AG04449 (cell line): ENCODE data around the gene NTN3.
"Not testable (repeated sequence)": the region's sequence is repeated elsewhere in the genome, so short reads cannot be mapped to it uniquely, and the experiment has no call there.

Experiments used
- CTCF ChIA-PET: fragments of 350-600 bp; formaldehyde crosslinking; extraction: SDS; loops from one replicate; lab custom pipeline; 2021; ENCODE audit warnings: antibody characterized with exemption; lab: Yijun Ruan, JAX
- POLR2A ChIA-PET: fragments of 400-600, 350-600 bp; formaldehyde crosslinking; extraction: SDS; loops from one replicate; lab custom pipeline; 2020; ENCODE audit warnings: antibody characterized with exemption, inconsistent platforms; lab: Yijun Ruan, JAX
- DNase-seq: peaks from one replicate; pipeline ENCODE4 v3.0.0-alpha.2; 2010; ENCODE audit warnings: low read depth, low spot score
- H3K4me3 ChIP-seq: 2 replicates; pipeline ENCODE4 v1.5.1; 2011; ENCODE audit warnings: low read depth, mild to moderate bottlenecking, control low read depth, low read length
- TF ChIP-seq, protein P1 (sequence below): IDR thresholded peaks from one replicate; pipeline ENCODE4 v1.5.1; 2011; ENCODE audit warnings: mild to moderate bottlenecking, moderate library complexity, low read length, control low read depth, inconsistent platforms; ENCODE audit not compliant: insufficient read depth; ENCODE audit errors: missing control alignments

Gene NTN3

DNA sequence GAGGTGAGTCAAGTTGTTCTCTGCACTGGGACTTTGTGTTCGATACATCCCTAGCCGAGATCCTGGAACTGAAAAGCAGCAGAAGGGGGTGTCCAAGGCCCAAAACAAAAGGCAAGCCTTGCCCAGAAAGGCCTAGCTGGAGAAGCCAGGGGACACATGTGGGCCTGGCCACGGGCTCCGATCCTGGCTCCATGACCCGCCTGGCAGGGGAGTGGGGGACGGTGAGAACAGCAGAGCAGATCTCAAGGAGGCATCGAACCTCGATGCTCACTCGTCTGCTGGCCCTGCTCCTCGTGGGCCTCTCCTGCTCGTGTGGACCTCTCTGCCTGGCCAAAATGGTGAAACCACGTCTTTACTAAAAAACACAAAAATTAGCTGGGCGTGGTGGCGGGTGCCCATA lies 33.0 kb upstream of the NTN3 start:
- ChIA-PET POLR2A (interaction anchor here (1.2 kb wide), 1 partner anchor 8 kb away, joined by 4 read pairs; no protein-coding TSS in a partner anchor), CTCF (interaction anchor here (1.7 kb wide), 1 partner anchor 8 kb away, joined by 4 read pairs; the partner anchor contains the start of gene CCNF)
- H3K4me3 ChIP-seq: no peak overlapping the region
- no peak for DNase-seq
- TF ChIP-seq, protein P1, sequence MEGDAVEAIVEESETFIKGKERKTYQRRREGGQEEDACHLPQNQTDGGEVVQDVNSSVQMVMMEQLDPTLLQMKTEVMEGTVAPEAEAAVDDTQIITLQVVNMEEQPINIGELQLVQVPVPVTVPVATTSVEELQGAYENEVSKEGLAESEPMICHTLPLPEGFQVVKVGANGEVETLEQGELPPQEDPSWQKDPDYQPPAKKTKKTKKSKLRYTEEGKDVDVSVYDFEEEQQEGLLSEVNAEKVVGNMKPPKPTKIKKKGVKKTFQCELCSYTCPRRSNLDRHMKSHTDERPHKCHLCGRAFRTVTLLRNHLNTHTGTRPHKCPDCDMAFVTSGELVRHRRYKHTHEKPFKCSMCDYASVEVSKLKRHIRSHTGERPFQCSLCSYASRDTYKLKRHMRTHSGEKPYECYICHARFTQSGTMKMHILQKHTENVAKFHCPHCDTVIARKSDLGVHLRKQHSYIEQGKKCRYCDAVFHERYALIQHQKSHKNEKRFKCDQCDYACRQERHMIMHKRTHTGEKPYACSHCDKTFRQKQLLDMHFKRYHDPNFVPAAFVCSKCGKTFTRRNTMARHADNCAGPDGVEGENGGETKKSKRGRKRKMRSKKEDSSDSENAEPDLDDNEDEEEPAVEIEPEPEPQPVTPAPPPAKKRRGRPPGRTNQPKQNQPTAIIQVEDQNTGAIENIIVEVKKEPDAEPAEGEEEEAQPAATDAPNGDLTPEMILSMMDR: no peak

DNA sequence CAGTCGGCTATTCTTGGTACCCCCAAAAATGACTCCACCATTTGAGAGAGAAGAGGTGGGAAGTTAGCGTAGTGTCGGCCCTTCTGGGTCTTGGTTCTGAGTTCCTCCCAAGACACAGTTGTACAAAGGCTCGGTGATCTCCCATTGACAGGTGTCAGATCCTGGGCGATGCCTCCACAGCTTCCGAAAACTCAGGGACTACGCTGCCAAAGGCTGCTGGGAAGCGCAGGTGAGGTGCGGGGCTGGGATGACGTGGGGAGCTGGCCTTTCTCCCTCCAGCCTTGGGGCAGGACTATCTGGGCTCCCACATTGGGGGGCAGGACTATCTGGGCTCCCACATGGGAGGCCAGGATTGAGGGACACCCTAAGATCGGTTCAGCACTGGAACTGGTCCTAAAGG lies 31.5 kb upstream of the NTN3 start:
- TF ChIP-seq, protein P1: no peak
- DNase-seq: no peak
- ChIA-PET CTCF (interaction anchor here (0.8 to 2.8 kb wide), 4 partner anchors 9 to 100 kb away, joined by 3 to 13 read pairs (median 3); partner anchors contain the start of genes ABCA3 and CCNF), POLR2A (no interaction called here)
- H3K4me3 ChIP-seq: no peak overlapping the region

DNA sequence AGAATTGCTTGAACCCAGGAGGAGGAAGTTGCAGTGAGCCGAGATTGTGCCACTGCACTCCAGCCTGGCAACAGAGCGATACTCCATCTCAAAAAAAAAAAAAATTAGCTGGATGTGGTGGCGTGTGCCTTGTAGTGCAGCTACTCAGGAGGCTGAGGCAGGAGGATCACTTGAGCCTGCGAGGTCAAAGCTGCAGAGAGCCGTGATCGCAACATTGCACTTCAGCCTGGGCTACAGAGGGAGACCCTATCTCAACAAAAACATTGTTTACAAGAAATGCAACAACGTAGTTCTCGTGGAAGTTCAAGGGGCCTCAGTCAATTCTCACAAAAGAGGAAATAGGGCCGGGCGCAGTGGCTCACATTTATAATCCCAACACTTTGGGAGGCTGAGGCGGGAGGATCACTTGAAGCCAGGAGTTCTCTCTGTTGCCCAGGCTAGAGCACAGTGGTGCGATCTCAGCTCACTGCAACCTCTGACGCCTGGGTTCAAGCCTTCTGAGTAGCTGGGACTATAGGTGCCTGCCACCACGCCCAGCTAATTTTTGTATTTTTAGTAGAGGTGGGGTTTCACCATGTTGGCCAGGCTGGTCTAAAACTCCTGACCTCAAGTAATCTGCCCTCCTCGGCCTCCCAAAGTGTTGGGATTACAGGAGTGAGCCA lies 29.8 kb upstream of the NTN3 start:
- ChIA-PET CTCF (interaction anchor here (2.8 kb wide), 1 partner anchor 11 kb away, joined by 13 read pairs; the partner anchor contains the start of gene CCNF), POLR2A (interaction anchor here (1.1 kb wide), 1 partner anchor 27 kb away, joined by 3 read pairs; no protein-coding TSS in a partner anchor)
- DNase-seq, H3K4me3 ChIP-seq: not testable (repeated sequence)

DNA sequence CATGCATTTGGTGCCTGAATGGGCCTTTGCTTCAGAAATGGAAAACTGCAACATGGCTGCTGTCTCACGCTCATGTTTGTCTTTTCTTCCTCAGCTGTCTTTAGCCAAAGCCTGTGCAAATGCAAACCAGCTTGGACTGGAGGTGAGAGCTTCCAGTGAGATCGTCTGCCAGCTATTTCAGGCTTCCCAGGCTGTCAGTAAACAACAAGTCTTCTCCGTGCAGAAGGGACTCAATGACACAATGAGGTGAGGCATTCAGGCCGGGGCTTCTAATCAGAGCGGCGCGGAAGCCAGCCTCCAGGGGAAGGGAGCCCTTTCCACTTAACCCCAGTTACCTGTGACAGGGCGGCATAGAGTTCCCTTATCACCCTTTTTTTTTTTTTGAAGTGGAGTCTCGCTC lies 27.5 kb upstream of the NTN3 start:
- CTCF ChIA-PET: interaction anchor here (0.7 kb wide), 1 partner anchor 15 kb away, joined by 4 read pairs; no protein-coding TSS in a partner anchor
- no peak for DNase-seq

DNA sequence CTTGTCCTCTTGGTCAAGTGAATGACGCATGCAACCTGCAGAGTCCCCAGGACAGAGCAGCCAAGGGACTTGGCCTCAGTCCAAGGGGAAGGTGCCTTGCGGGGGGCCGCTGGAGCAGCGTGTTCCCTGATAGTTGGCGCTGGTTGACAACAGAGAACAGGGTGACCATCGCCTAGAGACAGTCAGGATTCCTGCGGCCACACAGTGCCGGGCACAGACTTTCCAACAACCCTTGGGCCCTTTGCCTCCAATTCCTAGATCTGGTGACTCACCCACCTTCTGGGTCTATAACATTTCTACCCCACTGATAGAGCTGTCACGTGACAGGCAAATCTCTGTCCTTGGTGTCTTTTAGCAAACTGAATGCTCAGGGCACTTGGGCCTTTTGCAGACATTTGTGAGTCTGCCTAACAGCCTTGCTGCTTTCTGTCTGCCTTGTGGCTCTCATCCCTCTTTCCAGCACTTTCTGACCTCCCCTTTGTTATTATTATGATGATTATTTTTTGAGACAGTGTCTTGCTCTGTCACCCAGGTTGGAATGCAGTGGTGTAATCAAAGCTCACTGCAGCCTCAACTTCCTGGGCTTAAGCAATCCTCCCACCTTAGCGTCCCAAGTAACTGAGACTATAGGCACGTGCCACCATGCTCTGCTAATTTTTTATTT lies 23.0 kb upstream of the NTN3 start:
- POLR2A ChIA-PET: no interaction called here
- TF ChIP-seq, protein P1: no peak
- no peak overlapping the region for H3K4me3 ChIP-seq
- CTCF ChIA-PET: interaction anchor here (0.7 kb wide), 1 partner anchor 9 kb away, joined by 3 read pairs; no protein-coding TSS in a partner anchor
- DNase-seq: no peak

More for the DNA sequence above, 27.5 kb upstream of the NTN3 start:
- TF ChIP-seq, protein P1: no peak
- POLR2A ChIA-PET: no interaction called here
- no peak overlapping the region for H3K4me3 ChIP-seq

DNA sequence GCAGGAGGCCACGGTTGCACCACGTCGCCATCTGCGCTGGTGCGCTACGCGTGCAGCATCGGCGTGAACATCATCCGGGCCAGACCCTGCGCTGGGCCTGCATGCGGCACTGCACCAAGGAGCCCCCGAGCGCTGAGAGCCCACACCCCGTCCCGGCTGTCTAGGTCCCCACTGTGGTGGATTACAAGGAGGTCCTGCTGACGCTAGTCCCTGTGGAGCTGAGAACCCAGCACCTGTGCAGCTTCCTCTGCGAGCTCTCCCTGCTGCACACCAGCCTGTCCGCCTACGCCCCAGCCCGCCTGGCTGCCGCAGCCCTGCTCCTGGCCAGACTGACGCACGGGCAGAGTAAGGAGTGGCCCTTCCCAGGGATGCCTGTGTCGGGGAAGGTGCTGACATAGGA lies 22.0 kb upstream of the NTN3 start:
- no peak overlapping the region for H3K4me3 ChIP-seq
- TF ChIP-seq, protein P1: no peak
- POLR2A ChIA-PET: no interaction called here
- CTCF ChIA-PET: no interaction called here
- no peak for DNase-seq
